Transverse colon (tissue), 4 donors: Measurements from ENCODE around the gene ERFE. TPM values are rescaled to one million over a fixed set of nuclear protein-coding genes. Genes with fewer than 3 reads are reported as not detected.

Experiments
- DNase-seq: peaks from one replicate; pipeline ENCODE4 v3.0.0-alpha.2; 2019
- H3K27ac ChIP-seq, 4 donors: fragments of 200-600 bp; sonication (generic); 2 replicates each; pipeline ENCODE4 v1.5.1; 2016 to 2018; ENCODE audit warnings: inconsistent platforms in 4 of 4
- H3K27me3 ChIP-seq: fragments of 200-600 bp; sonication (generic); 2 replicates; pipeline ENCODE4 v1.5.1; 2017; ENCODE audit warnings: inconsistent platforms
- H3K36me3 ChIP-seq, 4 donors: fragments of 200-600 bp; sonication (generic); 2 replicates each; pipeline ENCODE4 v1.5.1; 2017 to 2019; ENCODE audit warnings: inconsistent platforms in 4 of 4
- H3K4me1 ChIP-seq, 4 donors: fragments of 200-600 bp; sonication (generic); 2 replicates each; pipeline ENCODE4 v1.5.1; 2017 to 2020; ENCODE audit warnings: inconsistent platforms in 4 of 4
- H3K4me3 ChIP-seq, 4 donors: fragments of 200-600 bp; sonication (generic); 1 replicate in 1 of 4; 2 replicates in 3 of 4; pipeline versions ENCODE4 v1.5.1 to v1.6.1; 2017 to 2019; ENCODE audit warnings: inconsistent platforms in 4 of 4
- H3K9me3 ChIP-seq, 2 donors: fragments of 200-600 bp; sonication (generic); 2 replicates each; pipeline ENCODE4 v1.5.1; 2017 to 2019; ENCODE audit warnings: inconsistent platforms in 2 of 2
- EP300 ChIP-seq: sonication (generic); formaldehyde crosslinking; IDR thresholded peaks from one replicate; pipeline ENCODE4 v1.6.1; 2017; ENCODE audit warnings: antibody characterized with exemption, low read depth
- POLR2A ChIP-seq: fragments of 450-650 bp; IDR thresholded peaks from one replicate; pipeline ENCODE4 v1.6.1; 2016; ENCODE audit warnings: antibody characterized with exemption, mild to moderate bottlenecking, moderate library complexity
- POLR2AphosphoS5 ChIP-seq, 3 donors: sonication (generic); formaldehyde crosslinking; IDR thresholded peaks; one replicate each; pipeline ENCODE4 v1.6.1; 2016; ENCODE audit warnings: antibody characterized with exemption in 3 of 3
- WGBS, 2 donors: methylation state at CpG; one replicate each; pipeline ENCODE4 v1.1.5; 2018; ENCODE audit warnings: low coverage in 1 of 2; 5-methylcytosine and 5-hydroxymethylcytosine counted together
- in situ Hi-C, 4 donors: fragments of 200-750 bp; cut with MboI; loops; one replicate each; pipeline versions ENCODE4 v1.15.0 to v1.15.1; 2017; ENCODE audit warnings: low sequenced_read_pairs in 3 of 4, low pct_ligation_motif_present in 1 of 4, low pct_unique_long_range_greater_than_20kb in 1 of 4
- intact Hi-C: fragments of 100-400 bp; cut with DNase I; formaldehyde crosslinking; loops from one replicate; pipeline ENCODE4 v1.15.1; 2023; ENCODE audit warnings: low total_unique reads
- total RNA-seq, 4 donors: library from RNA; depleted of rRNA; stranded (reverse); fragments of >200 nt; gene quantifications; one replicate each; pipeline ENCODE4 v1.1.0, GENCODE V29; 2016
- TF ChIP-seq, protein P1 (sequence below), 5 experiments: fragments of 200-600 bp in 3 of 5; fragments of 450-650 bp in 2 of 5; sonication (generic) in 3 of 5; IDR thresholded peaks; 1 replicate in 2 of 5; 2 replicates in 3 of 5; pipeline ENCODE4 v1.5.1; 2016 to 2017; ENCODE audit warnings: antibody characterized with exemption in 5 of 5, inconsistent platforms in 3 of 5, mild to moderate bottlenecking in 2 of 5, moderate library complexity in 1 of 5

The ERFE gene
- total RNA-seq, 4 donors from 2014 or later: 0.41 TPM; not detected in 3

DNA sequence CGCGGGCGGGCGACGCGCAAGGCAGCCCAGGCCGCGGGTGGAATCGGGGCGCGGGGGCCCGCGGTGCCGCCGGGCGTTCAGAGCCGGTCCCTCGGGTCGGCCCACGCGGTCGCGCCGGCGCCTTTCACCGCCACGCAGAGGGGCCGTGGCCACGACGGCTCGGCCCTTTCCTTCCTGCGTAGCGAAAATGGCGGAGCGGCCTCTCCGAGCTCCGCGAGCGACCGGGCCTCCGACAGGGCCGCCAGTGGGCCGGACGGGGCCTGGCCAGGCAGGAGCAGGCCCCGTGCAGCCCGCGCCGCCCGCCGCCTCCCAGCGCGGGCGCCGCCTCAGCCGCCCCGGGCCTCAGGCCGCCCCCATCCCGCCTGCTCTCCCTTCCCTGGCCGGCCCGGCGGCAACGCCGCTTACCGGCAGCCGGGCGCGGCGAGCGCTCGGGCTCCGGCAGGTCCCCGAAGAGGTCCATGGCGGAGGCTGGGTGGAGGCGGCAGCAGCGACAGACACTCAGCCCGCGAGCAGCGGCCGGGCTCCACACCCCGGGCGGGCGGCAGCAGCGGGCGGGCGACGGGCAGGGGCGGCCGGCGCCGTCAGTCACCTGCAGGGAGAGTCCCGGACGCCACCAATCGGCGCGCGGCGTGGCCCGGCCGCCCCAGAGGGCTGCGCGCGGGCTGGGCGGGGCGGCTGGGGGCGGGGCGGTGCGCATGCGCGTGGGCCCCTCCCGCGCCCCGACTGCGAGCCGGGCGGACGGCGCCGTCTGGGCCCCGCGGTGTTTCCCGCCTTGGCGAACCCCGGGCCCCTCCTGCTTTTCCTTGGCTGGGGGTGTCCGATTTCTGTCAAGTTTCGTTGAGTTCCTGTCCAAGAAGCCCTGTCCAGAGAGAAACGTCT lies 44.6 kb downstream of the ERFE start, which contains the start of gene ILKAP:
Gene ILKAP, minus strand, starts transcription at position 602 of the 879 bp plus-strand sequence. Its CDS starts 142 bp downstream, at position 460.
- TF ChIP-seq EP300 (no peak), POLR2AphosphoS5 (IDR thresholded peaks at IDR 0.05) (peak; percentile 5 to 78 (median 75)), POLR2A (peak; percentile 61)
- TF ChIP-seq, protein P1, sequence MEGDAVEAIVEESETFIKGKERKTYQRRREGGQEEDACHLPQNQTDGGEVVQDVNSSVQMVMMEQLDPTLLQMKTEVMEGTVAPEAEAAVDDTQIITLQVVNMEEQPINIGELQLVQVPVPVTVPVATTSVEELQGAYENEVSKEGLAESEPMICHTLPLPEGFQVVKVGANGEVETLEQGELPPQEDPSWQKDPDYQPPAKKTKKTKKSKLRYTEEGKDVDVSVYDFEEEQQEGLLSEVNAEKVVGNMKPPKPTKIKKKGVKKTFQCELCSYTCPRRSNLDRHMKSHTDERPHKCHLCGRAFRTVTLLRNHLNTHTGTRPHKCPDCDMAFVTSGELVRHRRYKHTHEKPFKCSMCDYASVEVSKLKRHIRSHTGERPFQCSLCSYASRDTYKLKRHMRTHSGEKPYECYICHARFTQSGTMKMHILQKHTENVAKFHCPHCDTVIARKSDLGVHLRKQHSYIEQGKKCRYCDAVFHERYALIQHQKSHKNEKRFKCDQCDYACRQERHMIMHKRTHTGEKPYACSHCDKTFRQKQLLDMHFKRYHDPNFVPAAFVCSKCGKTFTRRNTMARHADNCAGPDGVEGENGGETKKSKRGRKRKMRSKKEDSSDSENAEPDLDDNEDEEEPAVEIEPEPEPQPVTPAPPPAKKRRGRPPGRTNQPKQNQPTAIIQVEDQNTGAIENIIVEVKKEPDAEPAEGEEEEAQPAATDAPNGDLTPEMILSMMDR (IDR thresholded peaks at IDR 0.05): no peak
- WGBS, 2 donors: 0% methylated on average over 44 of the region's 126 CpGs; no CpG with 5 or more reads in 1 of the 2 donors
- H3K36me3 ChIP-seq: no peaks in the 10 kb centered on the region
- peak within 1 kb of the TSS; percentile 95 to 98 (median 95) for H3K27ac ChIP-seq
- H3K27me3 ChIP-seq: peaks cover 3% of the 10 kb centered on the region
- peak within 1 kb of the TSS; percentile 69 to 99 (median 85) for H3K4me3 ChIP-seq
- in situ Hi-C loops: no loop called here
- peaks cover 14 to 35% (median 26%) of the 10 kb centered on the region in 4 donors for H3K4me1 ChIP-seq
- no peaks in the 10 kb centered on the region for H3K9me3 ChIP-seq
- DNase-seq: peak; percentile 91
- intact Hi-C loops: loop anchor here (5.0 kb wide), 1 partner anchor 39 kb away; the partner anchor contains the start of gene HES6

DNA sequence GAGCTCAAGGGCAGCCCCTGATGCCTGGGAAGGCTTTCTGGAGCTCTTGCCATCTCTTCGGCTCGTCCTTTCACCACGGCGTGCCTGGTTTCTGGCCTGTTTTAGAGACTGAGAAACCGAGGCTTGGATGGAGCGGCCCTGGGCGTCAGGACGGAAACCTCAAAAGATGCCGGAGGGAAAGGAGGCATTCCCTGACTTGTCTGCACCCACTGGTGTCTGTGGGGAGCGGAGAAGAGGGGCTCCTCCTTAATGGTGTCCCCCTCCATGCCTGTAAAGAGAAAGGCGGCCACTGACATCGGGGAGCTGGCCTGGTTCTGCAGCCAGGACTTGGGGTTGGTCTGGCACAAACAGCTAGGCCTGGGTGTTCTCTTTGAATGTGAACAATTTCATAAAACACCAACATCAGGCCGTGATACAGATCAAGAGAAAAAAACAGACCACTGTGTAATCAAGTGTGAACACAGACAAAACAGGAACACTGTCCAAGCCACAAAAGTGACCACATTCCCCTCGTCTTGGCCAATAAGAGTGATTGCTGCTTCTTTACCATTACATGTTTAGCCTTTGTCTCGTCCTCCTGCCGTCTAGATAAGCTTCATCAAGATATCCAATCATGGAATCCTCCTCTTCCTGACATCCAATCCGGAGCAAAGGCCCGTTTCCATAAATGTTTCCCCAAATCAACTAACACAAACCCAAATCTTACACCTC lies 45.4 kb downstream of the ERFE start:
- no peak for DNase-seq
- Histone ChIP-seq H3K4me3 (peak overlapping the region in 3 of 4 donors; percentile 78 to 99 (median 92)), H3K27ac (peak overlapping the region; percentile 95 to 98 (median 95)), H3K9me3 (no peaks in the 10 kb centered on the region), H3K36me3 (no peaks in the 10 kb centered on the region), H3K27me3 (peaks cover 3% of the 10 kb centered on the region), H3K4me1 (peaks cover 14 to 35% (median 22%) of the 10 kb centered on the region in 4 donors)
- 56 to 85% methylated on average over 5 to 18 of the region's 18 CpGs for WGBS, 2 donors
- in situ Hi-C loops: no loop called here
- intact Hi-C loops: loop anchor here (5.0 kb wide), 1 partner anchor 38 kb away; the partner anchor contains the start of gene HES6
- TF ChIP-seq, protein P1 (IDR thresholded peaks at IDR 0.05): no peak
- TF ChIP-seq POLR2AphosphoS5 (IDR thresholded peaks at IDR 0.05) (no peak), POLR2A (no peak), EP300 (no peak)

DNA sequence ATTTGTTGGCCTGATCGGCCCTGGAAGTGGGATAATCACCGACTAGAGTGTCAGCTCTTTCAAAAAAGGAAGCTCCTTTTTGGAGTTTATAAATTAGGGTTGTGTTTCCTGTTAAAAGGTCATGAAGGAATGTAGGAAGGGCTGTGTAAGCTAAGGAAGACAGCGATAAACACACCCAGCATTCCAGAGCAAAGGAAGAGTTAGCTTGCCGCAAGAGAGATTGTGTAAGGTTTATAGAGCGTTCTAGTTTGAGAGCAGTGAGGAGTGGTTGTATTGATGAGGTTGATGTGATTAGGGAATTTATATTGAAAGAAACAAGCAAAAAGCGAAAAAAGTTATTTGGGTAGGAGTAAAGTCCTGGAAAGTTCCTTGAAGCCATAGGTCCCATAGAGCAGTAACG lies 48.2 kb downstream of the ERFE start:
- H3K4me1 ChIP-seq: peaks cover 2 to 13% (median 11%) of the 10 kb centered on the region in 4 donors
- intact Hi-C loops: no loop called here

More for the DNA sequence above, 48.2 kb downstream of the ERFE start:
- in situ Hi-C loops: no loop called here
- no peak for DNase-seq
- Histone ChIP-seq H3K27me3 (peaks cover 3% of the 10 kb centered on the region), H3K36me3 (no peaks in the 10 kb centered on the region), H3K4me3 (no peak overlapping the region), H3K27ac (no peak overlapping the region), H3K9me3 (no peaks in the 10 kb centered on the region)
- TF ChIP-seq POLR2A (no peak), POLR2AphosphoS5 (IDR thresholded peaks at IDR 0.05) (no peak), EP300 (no peak)
- TF ChIP-seq, protein P1 (IDR thresholded peaks at IDR 0.05): no peak
- 61 to 74% methylated on average over 3 to 7 of the region's 7 CpGs for WGBS, 2 donors
